ENCODE results near the gene FRMD4B. TPM values are rescaled to one million over a fixed set of nuclear protein-coding genes. Genes with fewer than 3 reads are reported as not detected.

FRMD4B gene
- total and polyA plus RNA-seq, 10 of the 15 experiments (the other 5 are each of a cell fraction or from before 2014, with no cell fraction given) = 3.9 to 11.4 (median 8.0) TPM

DNA sequence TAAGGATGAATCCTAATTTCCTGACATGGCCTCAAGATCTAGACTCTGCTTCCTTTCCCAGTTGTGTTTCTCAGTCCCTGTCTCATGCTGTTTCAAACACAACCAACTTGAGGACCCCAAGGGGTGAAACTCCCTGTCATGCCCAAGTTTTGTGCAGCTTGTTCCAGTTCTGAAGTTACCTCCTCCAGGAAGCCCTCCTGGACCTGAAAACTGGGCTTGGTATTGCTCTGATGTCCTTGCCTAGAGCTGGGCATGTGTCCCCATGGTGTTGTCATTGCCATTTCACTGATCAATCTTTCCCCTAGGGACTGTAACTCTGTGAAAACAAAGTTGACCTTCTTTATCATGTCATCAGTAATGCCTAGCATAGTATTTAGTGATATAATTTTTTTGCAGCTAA lies 257.4 kb downstream of the FRMD4B start:
- H3K4me2 ChIP-seq (ENCODE audit: control insufficient read depth, insufficient read depth) = no peak overlapping the region
- H3K9me3 ChIP-seq (replicated peaks; ENCODE audit: control insufficient read depth, insufficient read depth, low read length) = no peaks in the 10 kb centered on the region
- in situ Hi-C loops (cut with MboI) (loop anchor here (10.0 kb wide), 1 partner anchor 546 kb away; no protein-coding TSS in a partner anchor), intact Hi-C loops (cut with micrococcal nuclease; ENCODE audit: unreplicated experiment) (loop anchor here (10.0 kb wide), 1 partner anchor 816 kb away; no protein-coding TSS in a partner anchor)
- H3K9ac ChIP-seq (ENCODE audit: control insufficient read depth, insufficient read depth, low read length) = no peak overlapping the region
- RAD21 ChIA-PET (ENCODE audit: unreplicated experiment) = interaction anchor here (2.0 kb wide), 1 partner anchor 33 kb away, joined by 6 read pairs; no protein-coding TSS in a partner anchor
- no peak for FAIRE-seq
- SMC1A ChIA-PET (ENCODE audit: uncharacterized antibody, unreplicated experiment) = interaction anchor here (0.9 to 3.2 kb wide), 6 partner anchors 8 to 194 kb away, joined by 3 to 14 read pairs (median 4); no protein-coding TSS in a partner anchor
- TF ChIP-seq SREBF1 (IDR thresholded peaks at IDR 0.05; ENCODE audit: low read length) (no peak), CREB1 (IDR thresholded peaks at IDR 0.05; ENCODE audit: low read depth) (no peak), BRCA1 (IDR thresholded peaks at IDR 0.05; ENCODE audit: low read depth, low read length) (no peak), STAT3 (IDR thresholded peaks at IDR 0.05; ENCODE audit: low read depth, low read length) (no peak), ZSCAN29 (IDR thresholded peaks at IDR 0.05) (no peak), MTA3 (IDR thresholded peaks at IDR 0.05; ENCODE audit: borderline replicate concordance, low read length) (no peak), SMC3 (IDR thresholded peaks at IDR 0.05; ENCODE audit: borderline replicate concordance, low read length) (no peak), NKRF (conservative IDR thresholded peaks at IDR 0.05) (no peak), USF1 (IDR thresholded peaks at IDR 0.05; ENCODE audit: borderline replicate concordance, extremely low read length, insufficient read depth, low read depth, low read length) (no peak), ESRRA (IDR thresholded peaks at IDR 0.05; ENCODE audit: low read length) (no peak), MYB (IDR thresholded peaks at IDR 0.05; ENCODE audit: borderline replicate concordance, low read depth, low read length) (no peak)
- no peak for DNase-seq (ENCODE audit: low read depth, low spot score)
- BruUV-seq (replicated peaks) = no TSS peak
- POLR2A ChIA-PET = interaction anchor here (0.6 kb wide), 1 partner anchor 11 kb away, joined by 3 read pairs; no protein-coding TSS in a partner anchor
- H3K27me3 ChIP-seq (replicated peaks in 1 of 2; ENCODE audit: control insufficient read depth in 2 of 2, insufficient read depth in 2 of 2, low read length in 1 of 2) = no peaks in the 10 kb centered on the region; a peak in 1 of 4 replicates
- H3K79me2 ChIP-seq (ENCODE audit: control insufficient read depth, insufficient read depth, low read length) = no peaks in the 10 kb centered on the region
- no peaks in the 10 kb centered on the region for H4K20me1 ChIP-seq (ENCODE audit: control insufficient read depth, insufficient read depth)
- no peak overlapping the region for H3K27ac ChIP-seq (ENCODE audit: control insufficient read depth, insufficient read depth)
- H3K4me3 ChIP-seq = no peak overlapping the region
- H2AFZ ChIP-seq (ENCODE audit: control insufficient read depth, low read depth, low read length) = no peak overlapping the region
- ATAC-seq = no peak
- H3K4me1 ChIP-seq (ENCODE audit: control insufficient read depth, insufficient read depth, low read length) = no peaks in the 10 kb centered on the region
- CTCF ChIA-PET = interaction anchor here (0.6 to 2.1 kb wide), 3 partner anchors 9 to 595 kb away, joined by 3 to 7 read pairs (median 3); no protein-coding TSS in a partner anchor
- no peaks in the 10 kb centered on the region for H3K36me3 ChIP-seq (ENCODE audit: control insufficient read depth in 2 of 2, insufficient read depth in 2 of 2, low read length in 1 of 2)
